ENCODE measurements around the gene THAP9.
A peak's percentile ranks its signal among the peaks of the same experiment; 100 is the strongest.
"Not testable (repeated sequence)": the region's sequence is repeated elsewhere in the genome, so short reads cannot be mapped to it uniquely, and the experiment has no call there.

THAP9 gene, protein sequence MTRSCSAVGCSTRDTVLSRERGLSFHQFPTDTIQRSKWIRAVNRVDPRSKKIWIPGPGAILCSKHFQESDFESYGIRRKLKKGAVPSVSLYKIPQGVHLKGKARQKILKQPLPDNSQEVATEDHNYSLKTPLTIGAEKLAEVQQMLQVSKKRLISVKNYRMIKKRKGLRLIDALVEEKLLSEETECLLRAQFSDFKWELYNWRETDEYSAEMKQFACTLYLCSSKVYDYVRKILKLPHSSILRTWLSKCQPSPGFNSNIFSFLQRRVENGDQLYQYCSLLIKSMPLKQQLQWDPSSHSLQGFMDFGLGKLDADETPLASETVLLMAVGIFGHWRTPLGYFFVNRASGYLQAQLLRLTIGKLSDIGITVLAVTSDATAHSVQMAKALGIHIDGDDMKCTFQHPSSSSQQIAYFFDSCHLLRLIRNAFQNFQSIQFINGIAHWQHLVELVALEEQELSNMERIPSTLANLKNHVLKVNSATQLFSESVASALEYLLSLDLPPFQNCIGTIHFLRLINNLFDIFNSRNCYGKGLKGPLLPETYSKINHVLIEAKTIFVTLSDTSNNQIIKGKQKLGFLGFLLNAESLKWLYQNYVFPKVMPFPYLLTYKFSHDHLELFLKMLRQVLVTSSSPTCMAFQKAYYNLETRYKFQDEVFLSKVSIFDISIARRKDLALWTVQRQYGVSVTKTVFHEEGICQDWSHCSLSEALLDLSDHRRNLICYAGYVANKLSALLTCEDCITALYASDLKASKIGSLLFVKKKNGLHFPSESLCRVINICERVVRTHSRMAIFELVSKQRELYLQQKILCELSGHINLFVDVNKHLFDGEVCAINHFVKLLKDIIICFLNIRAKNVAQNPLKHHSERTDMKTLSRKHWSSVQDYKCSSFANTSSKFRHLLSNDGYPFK
- 1.1 to 5.7 (median 3.1) reads per million in 17 experiments for total RNA-seq

DNA sequence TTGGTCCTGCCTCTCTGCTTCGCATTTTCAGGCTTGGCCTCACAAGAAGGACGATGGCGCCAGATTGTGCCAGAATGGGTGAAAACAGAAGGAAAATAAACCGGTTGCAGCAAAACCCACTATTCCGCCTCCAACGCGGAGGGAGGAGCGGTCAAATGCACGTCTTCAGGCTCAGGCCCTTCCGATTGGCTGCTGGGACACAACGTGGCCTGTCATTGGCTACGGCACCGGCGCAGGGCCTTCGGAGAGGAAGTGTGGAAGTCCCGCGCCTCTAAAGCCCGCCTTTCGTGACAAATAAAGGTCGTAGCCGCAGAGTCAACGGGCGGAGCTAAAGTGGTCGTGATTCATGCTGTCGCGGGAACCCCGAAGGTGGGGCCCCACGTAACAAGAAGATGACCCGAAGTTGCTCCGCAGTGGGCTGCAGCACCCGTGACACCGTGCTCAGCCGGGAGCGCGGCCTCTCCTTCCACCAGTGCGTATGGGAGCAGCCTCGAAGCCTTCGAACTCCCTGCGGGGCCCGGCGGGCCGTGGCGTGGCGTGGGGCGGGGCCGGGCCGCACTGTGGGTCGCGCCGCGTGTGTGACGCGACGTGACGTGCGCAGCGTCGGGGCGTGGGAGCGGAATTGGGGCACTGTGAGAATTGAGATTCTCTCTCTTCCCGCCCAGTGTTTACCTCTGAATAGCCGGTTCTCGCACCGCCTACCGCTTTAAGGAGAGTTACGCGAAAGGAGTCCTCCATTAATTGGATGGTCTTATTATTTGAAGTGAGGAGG is at the start of gene THAP9:
TSS of gene THAP9 (plus strand) at position 325 of the 772 bp plus-strand sequence. CDS start at position 393, 68 bp downstream.
- peak; percentile 99 to 100 (median 99) for DNase-seq

DNA sequence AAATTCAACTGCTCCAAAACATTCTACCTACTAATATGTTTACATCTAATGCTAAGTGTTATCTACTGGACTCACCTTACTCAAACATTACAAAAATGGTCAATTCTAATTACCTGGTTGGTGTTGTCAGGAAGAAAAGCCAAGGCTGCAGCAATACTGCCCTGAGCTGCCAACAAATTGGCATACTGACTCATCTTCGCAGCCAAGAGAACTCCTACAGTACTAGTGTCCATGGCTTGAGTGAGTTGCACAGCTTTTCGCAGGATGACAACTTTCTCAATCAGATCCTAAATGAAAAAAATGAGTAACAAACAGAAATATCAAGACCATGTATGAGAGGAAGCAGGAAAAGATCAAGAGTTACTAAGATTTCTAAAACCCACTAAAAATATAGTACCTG is 49.2 kb upstream of the THAP9 start:
- no peak for DNase-seq

DNA sequence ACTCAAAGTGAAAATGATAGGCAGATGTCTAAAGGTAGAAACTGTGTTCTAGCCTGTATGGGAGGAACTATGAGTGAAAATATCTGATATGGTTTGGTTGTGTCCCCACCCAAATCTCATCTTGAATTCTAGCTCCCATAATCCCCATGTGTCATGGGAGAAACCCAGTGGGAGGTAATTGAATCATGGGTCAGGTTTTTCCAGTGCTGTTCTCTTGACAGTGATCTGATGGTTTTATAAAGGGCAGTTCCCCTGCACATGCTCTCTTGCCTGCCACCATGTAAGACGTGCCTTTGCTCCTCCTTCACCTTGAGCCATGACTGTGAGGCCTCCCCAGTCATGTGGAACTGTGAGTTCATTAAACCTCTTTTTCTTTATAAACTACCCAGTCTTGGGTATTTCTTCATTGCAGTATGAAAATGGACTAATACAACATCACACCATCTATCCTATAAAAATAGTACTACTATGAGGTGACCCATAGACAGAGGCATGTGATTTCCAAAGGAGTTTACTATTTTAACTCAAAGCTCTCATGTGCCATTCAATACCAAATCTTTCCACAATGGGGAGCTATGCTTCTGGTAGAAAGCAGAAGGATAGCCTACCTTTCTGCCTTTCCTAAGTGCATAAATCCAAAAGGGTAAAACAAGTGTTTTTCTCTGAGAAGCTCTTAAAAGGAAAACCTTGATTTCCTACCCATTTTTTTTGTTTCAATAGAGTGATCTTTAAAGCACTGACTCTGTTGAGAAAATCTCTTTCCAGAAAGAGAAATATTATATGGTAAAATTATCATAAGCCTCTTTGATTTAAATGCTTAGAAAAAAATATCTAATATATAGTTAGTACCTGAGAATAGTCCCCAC is 48.4 kb upstream of the THAP9 start:
- peak; percentile 15 to 44 (median 30) for DNase-seq

DNA sequence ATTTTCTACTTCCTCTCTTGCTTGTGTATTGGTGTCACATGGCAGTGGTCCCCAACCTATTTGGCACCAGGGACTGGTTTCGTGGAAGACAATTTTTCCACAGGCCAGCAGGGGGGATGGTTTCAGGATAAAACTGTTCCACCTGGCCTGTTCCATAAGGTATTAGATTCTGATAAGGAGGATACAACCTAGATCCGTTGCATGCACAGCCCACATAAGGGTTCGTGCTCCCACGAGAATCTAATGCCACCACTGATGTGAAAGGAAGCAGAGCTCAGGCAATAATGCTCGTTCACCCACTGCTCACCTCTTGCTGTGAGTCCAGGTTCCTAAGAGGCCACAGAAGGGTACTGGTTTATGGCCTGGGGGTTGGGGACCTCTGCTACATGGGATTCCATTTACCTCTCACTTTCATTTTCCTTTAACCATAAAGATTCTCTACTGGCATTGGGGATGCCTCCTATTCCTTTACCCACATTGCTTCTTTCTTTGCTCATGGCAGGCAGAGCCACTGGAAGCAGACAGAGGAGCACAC is 47.7 kb upstream of the THAP9 start:
- no peak for DNase-seq

DNA sequence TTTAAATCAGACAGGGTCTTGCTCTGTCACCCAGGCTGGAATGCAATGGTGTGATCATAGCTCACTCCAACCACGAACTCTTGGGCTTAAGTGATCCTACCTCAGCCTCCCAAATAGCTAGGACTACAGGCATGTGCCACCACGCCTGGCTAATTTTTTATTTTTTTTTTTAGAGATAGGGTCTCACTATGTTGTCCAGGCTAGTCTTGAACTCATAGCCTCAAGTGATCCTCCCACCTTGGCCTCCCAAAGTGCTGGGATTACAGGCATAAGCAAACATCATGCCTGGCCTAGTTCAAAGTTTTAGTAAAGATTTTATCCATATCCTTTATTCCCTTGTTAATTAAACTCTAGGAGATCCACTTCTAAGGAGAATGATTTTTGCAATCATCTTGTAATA is 40.0 kb upstream of the THAP9 start:
- DNase-seq = not testable (repeated sequence)

DNA sequence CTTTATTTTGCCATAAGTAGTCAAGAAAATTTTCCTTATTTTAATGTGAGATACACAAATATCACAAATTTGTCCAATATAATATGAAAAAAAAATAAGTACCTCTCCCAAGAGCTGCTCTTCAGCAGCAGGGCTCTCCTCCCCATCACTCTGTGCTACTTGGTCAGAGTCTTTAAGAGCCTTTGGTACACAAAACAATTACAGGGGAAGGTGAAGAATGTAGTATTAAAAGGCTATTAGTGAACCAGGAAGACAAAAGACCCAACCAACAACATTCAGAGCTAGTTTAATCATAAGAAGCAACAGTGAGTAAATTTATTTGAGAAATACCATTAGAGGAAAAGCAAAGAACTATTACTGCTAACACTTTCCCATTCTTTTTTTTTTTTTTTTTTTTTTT is 39.0 kb upstream of the THAP9 start:
- DNase-seq = no peak

DNA sequence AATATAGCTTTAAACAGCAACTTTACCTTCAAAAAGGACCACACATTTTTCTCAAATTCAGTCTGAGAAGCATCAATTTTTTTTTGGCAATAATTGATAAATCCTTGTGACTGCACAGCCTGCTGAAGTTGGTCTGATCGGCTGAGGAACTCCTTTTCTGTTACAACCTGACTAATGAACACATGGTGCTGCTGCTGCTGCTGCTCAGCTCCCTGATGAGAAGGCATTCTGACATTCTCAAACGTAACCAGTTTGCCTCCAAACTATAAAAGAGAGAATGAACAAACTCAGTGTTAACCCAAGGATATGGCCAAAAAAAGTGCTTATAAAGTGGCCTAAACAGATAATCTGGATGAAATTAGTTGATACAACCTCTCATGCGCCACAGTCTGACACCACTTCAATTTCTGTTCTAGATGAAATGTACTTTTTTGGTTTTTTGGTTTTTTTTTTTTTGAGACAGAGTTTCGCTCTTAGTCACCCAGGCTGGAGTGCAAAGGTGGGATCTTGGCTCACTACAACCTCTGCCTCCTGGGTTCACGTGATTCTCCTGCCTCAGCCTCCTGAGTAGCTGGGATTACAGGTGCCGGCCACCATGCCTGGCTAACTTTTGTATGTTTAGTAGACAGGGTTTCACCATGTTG is 36.1 kb upstream of the THAP9 start:
- DNase-seq = no peak

DNA sequence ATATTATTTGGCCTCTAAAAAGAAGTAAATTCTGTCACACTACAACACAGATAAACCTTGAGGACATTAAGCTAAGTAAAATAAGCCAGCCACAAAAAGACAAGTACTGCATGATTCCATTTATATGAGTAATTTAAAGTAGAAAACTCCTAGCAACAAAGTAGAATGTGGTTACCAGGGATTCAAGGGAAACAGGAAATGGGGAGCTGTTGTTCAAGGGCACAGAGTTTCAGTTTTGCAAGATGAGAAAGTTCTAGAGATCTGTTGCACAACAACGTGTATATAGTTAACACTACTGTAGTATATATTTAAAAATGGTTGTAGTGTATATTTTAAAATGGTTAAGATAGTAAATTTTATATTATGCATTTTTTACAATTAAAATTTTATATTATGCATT is 34.9 kb upstream of the THAP9 start:
- DNase-seq = peak; percentile 58 to 87 (median 74)

DNA sequence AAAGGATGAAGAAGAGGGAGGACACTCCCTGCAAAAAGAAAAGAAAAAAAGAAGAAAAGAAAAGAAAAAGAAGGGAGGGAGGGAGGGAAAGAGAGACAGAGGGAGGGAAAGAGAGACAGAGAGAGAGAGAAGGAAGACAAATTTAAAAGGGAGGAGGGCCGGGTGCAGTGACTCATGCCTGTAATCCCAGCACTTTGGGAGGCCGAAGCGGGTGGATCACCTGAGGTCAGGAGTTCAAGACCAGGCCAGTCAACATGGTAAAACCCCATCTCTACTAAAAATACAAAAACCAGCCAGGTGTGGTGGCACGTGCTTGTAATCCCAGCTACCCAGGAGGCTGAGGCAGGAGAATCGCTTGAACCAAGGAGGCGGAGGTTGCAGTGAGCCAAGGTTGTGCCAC is 34.5 kb upstream of the THAP9 start:
- not testable (repeated sequence) for DNase-seq

DNA sequence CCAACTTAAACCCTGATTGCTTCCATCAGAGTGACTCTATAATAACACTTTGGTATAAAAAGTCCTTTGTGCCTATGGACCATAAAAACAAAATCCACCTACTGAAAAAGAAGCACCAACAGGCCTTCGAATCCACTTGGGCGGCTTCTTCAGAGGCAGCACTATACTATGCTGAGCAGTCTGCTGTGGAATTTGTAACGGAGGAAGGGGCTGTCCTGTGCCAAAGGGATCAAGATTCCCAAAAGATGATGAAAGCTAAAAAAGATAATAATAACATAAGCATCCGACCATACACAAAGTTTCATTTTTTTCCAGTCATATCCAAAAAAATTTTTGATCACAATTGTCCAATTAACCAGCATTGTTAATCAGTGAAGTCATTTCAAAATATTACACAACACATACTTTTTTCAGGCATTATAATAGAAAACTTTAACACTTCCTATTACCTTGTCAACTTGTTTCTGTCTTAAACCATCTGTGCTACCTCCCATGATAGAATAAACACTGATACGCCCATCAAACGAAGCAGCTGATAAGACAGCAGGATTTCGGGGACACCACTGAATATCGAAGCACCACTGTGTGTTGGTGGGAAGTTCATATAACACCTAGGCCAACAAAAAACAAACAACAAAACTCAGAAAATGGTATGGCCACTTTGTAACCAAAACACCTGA is 33.7 kb upstream of the THAP9 start:
- DNase-seq = no peak

DNA sequence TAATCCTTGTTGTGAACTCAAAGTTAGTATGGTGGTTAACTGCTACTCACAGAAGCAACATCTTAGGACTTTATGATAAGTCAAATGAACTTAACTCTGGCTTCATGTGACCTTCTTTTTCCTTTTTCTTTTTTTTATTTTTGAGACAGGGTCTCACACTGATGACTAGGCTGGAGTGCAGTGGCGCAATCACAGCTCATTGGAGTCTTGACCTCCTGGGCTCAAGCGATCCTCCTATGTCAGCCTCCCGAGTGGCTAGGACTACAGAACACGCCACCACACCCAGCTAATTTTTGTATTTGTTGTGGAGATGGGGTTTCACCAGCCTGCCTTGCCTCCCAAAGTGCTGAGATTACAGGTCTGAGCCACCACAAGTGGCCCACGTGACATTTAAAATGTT is 32.0 kb upstream of the THAP9 start:
- no peak for DNase-seq

DNA sequence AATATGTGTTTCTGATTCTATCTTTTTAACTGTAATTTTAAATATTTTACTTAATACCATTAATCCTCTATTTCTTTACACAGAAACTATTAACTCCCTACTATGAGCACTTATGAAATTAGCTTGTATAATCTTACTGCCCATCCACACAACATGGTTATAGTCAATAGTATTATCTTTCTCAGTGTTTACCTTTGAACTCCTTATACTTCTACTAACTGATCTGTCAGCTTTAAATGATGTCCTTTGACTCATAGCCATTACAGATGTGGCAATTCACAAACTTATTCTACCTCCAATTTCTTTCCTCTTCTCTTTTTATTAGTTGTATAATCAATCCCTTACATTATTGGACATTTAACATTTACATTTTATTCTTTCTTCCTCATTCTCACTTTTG is 15.1 kb upstream of the THAP9 start:
- no peak for DNase-seq

DNA sequence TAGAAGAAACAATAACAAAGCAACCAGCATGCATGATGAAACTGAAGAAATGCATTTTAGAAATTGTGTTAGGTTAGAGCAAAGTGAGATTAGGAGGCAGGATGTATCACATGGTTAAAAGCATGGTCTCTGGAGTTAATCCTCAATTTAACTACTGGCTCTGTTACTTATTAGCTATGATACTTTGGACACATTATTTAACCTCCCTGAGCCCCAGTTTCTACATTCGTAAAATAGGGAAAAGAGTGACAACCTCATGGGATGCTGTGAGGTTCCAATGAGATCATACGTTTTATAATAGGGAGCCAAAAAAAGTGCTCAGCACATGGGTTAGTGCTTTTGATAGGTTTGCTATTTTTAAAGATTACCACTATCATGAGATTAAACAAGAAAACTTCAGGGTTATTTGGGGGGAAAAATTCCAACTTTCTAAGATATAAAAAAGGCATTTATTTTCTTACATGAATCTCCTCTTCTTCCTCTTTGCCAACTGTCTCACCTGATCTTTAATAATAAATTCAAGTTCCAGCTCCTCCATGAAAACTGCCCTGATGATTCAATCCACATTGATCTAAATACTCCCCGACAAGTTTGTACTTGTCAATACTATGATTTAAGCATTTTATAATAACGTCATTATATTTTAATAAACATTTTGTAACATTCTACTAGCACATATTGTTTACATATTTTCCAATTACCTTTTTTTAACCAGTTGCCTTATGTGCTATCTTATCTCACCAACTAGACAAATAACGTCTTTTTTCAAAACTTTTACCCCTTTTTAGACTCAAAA is 14.2 kb upstream of the THAP9 start:
- no peak for DNase-seq

DNA sequence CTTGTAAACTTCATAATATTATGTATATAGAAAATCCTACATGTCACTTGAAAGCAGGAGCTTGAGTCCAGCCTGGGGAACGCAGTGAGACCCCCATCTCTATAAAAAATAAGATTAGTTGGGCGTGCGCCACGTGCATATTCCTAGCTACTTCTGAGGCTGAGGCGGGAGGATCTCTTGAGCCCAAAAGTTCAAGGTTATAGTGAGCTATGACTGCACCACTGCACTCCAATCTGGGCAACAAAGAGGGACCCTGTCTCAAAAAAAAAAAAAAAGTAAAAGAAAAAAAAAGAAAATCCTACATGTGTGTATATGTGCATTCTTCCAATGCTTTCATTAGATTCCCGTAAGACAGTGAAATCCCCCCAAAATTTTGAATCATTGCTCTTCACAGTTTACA is 11.2 kb upstream of the THAP9 start:
- DNase-seq = no peak

DNA sequence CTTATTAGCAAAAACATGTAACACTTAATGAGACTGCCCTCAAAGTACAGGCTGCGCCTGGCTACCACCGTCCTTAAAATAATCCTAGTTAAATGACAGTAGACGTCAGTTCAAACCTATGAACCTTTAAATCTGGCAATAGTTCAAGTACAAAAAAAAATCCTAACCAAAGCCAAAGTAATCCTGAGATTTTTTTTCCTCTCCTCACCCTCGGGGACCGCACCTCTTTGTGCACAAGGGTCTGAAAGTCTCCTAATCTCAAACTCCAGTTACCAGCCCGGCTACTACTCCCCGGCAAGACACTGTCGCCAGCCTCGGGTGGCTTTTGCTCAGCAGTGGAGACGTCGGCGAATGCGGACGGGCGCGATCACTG is 10.0 kb upstream of the THAP9 start:
- DNase-seq = no peak

DNA sequence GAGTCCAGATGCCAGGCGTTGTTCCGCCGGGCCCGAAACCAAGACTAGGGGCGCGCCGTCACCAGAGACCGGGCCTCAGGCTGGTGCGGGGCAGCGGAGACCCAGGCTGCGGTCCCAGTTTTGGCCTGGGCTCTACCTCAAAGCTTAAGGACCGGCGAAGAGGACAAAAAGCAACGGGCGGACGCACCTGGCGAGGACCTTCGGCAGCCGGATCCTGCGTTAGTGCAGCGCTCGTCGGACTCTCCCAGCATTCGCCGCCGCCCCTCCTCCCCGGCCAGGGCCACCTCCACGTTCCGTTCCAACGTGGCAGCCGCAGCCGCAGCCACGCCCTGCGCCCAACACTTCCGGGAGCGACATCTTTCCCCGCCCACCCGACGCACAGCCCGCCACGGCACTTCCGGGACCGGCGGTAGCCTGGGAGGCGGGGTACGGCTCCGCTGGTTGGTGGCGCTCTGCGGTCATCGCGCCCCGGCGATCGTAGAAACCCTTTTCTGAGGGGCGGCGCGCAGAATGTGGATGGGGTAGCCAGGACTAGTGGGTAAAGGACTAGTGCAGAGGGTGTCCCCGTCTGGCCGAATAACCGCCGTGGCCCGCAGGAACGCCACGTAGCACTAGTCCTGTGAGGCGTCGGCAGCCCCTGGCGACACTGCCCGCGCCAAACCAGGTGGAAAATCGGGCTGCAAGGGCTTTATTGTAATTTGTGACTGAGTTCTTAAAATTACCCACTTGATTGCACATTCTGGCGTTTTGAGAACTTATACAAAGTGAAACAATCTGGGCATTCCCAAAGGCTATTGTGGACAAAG is 9.4 kb upstream of the THAP9 start, which contains the start of gene SEC31A:
TSS of gene SEC31A (minus strand) at position 253 of the 806 bp plus-strand sequence. CDS start 9,217 bp downstream, outside the sequence.
- peak; percentile 98 to 99 (median 98) for DNase-seq

DNA sequence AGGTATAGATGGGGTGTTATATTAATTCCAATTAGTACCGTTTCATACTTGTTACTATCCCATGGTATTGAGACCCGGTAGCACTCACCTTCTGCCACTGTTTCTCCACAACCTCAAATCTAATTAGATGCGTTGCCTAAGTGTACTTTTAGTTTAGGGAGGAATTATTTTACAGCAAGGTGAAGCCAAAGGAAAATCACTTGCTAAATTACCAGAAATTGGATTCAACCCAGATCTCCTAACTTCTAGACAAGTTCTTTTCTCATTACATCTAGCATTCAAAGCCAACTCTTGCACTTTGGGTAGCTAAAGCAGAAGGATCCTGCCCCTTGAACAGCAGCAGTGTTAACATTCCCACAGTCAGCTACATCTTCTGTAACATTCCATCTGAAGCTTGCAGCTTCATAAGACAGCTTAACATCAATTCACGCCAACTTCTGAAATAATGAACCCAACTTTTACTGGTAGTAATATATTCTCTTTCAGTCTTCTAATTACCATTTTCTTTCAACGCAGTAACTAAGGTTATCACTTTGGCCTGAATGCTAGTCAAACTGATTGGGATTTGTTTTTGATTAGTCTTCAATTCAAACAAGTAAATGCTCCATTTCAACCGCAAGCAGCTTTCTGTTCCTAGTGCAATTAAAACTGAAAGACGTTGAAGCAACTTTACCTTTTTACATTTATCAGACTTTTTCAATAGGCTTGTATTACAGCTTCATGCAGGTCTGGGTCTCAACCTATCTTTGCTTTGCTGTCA is 8.6 kb upstream of the THAP9 start:
- no peak for DNase-seq

DNA sequence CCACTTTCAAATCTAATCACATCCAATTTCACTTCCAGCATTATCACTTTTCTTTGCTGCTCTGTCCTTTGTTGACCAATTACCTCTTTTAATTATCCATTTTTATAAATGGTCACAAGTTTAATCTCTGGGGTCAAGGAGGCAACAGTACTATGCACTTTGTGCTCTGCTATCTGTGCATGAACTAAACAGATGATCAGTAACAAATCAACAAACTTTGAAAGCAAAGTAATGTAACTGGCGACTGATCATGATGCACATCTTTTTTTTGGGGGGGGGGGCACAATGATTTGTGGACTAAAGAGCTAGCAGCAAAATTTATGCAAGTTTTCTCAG is 8.1 kb upstream of the THAP9 start:
- DNase-seq = no peak

Data from suppressor macrophage (primary cell).